ENCODE results near the gene TBCC. TPM values are rescaled to one million over a fixed set of nuclear protein-coding genes. Genes with fewer than 3 reads are reported as not detected.
A peak's percentile ranks its signal among the peaks of the same experiment; 100 is the strongest.

Gene TBCC
- total and polyA plus RNA-seq, 2 of the 13 experiments (the other 11 are each of a cell fraction or from before 2014, with no cell fraction given), result 14.8 to 36.1 TPM

GRCh38 chr6:42745640-42746462 lies at the start of gene TBCC (continued):
- no peak for TF ChIP-seq AHDC1 (CRISPR knock-in tag; IDR thresholded peaks at IDR 0.05; ENCODE audit: borderline replicate concordance)
- no peak for TF ChIP-seq ZNF724P (CRISPR knock-in tag; IDR thresholded peaks at IDR 0.05; ENCODE audit: borderline replicate concordance)
- no peak for TF ChIP-seq ZNF513 (CRISPR knock-in tag; conservative IDR thresholded peaks at IDR 0.05)
- no peak for TF ChIP-seq RBAK (CRISPR knock-in tag; IDR thresholded peaks at IDR 0.05)
- TF ChIP-seq ZBTB7A (CRISPR knock-in tag; IDR thresholded peaks at IDR 0.05), result no peak
- no peak for TF ChIP-seq TRAFD1 (CRISPR knock-in tag; IDR thresholded peaks at IDR 0.05; ENCODE audit: borderline replicate concordance)
- TF ChIP-seq FOXP1 (IDR thresholded peaks at IDR 0.05), result no peak
- TF ChIP-seq FOXP1 (CRISPR knock-in tag; IDR thresholded peaks at IDR 0.05), result no peak
- peak; percentile 93 for TF ChIP-seq ZNF362 (CRISPR knock-in tag; IDR thresholded peaks at IDR 0.05; ENCODE audit: borderline replicate concordance)
- no peak for TF ChIP-seq GLMP (CRISPR knock-in tag; IDR thresholded peaks at IDR 0.05; ENCODE audit: borderline replicate concordance)
- TF ChIP-seq MXI1 (IDR thresholded peaks at IDR 0.05; ENCODE audit: borderline replicate concordance, low read depth, low read length), result peak; percentile 64; the same call in 2 of the 3 replicates
- no peak for TF ChIP-seq PAF1 (CRISPR knock-in tag; IDR thresholded peaks at IDR 0.05)
- TF ChIP-seq ZNF564 (CRISPR knock-in tag; IDR thresholded peaks at IDR 0.05), result no peak
- TF ChIP-seq ZKSCAN8 (CRISPR knock-in tag; IDR thresholded peaks at IDR 0.05; ENCODE audit: borderline replicate concordance), result no peak
- no peak for TF ChIP-seq ZNF713 (CRISPR knock-in tag; IDR thresholded peaks at IDR 0.05)
- no peak for TF ChIP-seq BRF2 (CRISPR knock-in tag; IDR thresholded peaks at IDR 0.05)
